GM21717 (cell line): ENCODE data around the gene ARHGAP8.
"Not testable (repeated sequence)": the region's sequence is repeated elsewhere in the genome, so short reads cannot be mapped to it uniquely, and the experiment has no call there.

Source experiments
- ATAC-seq: cut with Tn5 transposase; IDR thresholded peaks from one replicate; pipeline ENCODE4 v1.9.1; 2021; ENCODE audit warnings: mild to moderate bottlenecking, moderate library complexity; ENCODE audit not compliant: unreplicated experiment

The ARHGAP8 gene

GRCh38 chr22:44799077-44799945, 46.9 kb downstream of the ARHGAP8 start:
- no peak for ATAC-seq

GRCh38 chr22:44799946-44800634, 47.7 kb downstream of the ARHGAP8 start:
- not testable (repeated sequence) for ATAC-seq

GRCh38 chr22:44801476-44801875, 49.1 kb downstream of the ARHGAP8 start:
- ATAC-seq, result no peak

- ATAC-seq, result no peak
Measured at GRCh38 chr22:44802071-44802700, 49.8 kb downstream of the ARHGAP8 start.

GRCh38 chr22:44802956-44803355, 50.6 kb downstream of the ARHGAP8 start:
- no peak for ATAC-seq

GRCh38 chr22:44804327-44804726, 52.0 kb downstream of the ARHGAP8 start:
- no peak for ATAC-seq

- ATAC-seq, result no peak
Measured at GRCh38 chr22:44805711-44806110, 53.3 kb downstream of the ARHGAP8 start.

- ATAC-seq, result no peak
Measured at GRCh38 chr22:44807232-44807631, 54.9 kb downstream of the ARHGAP8 start.

GRCh38 chr22:44807915-44808690, 55.7 kb downstream of the ARHGAP8 start:
- no peak for ATAC-seq

- no peak for ATAC-seq
Measured at GRCh38 chr22:44809456-44809855, 57.1 kb downstream of the ARHGAP8 start.

- ATAC-seq, result no peak
Measured at GRCh38 chr22:44811141-44811540, 58.8 kb downstream of the ARHGAP8 start.

- no peak for ATAC-seq
Measured at GRCh38 chr22:44813416-44813815, 61.0 kb downstream of the ARHGAP8 start.

GRCh38 chr22:44814266-44815098, 62.1 kb downstream of the ARHGAP8 start:
- ATAC-seq, result no peak

GRCh38 chr22:44815099-44816070, 63.0 kb downstream of the ARHGAP8 start:
- no peak for ATAC-seq

GRCh38 chr22:44816141-44816540, 63.8 kb downstream of the ARHGAP8 start:
- no peak for ATAC-seq

- no peak for ATAC-seq
Measured at GRCh38 chr22:44818727-44819126, 66.4 kb downstream of the ARHGAP8 start.

GRCh38 chr22:44819966-44820631, 67.7 kb downstream of the ARHGAP8 start:
- ATAC-seq, result no peak

- no peak for ATAC-seq
Measured at GRCh38 chr22:44821741-44822475, 69.5 kb downstream of the ARHGAP8 start.
